Tibial nerve (tissue), 4 donors: Measurements from ENCODE around the gene EEF1AKMT3. TPM values are rescaled to one million over a fixed set of nuclear protein-coding genes. Genes with fewer than 3 reads are reported as not detected.

Experiments used
- DNase-seq, 2 donors: peaks; one replicate each; pipeline ENCODE4 v3.0.0-alpha.2; 2019; ENCODE audit warnings: low spot score in 2 of 2
- H3K27ac ChIP-seq, 4 donors: fragments of 200-600 bp; sonication (generic) in 3 of 4; one replicate each; pipeline ENCODE4 v1.5.1; 2017 to 2019; ENCODE audit warnings: mild to moderate bottlenecking in 1 of 4
- H3K27me3 ChIP-seq, 2 donors: fragments of 200-600 bp; sonication (generic) in 1 of 2; one replicate each; pipeline versions ENCODE4 v1.5.1 to v1.6.0; 2017 to 2019
- H3K36me3 ChIP-seq, 3 donors: fragments of 200-600 bp; sonication (generic); one replicate each; pipeline ENCODE4 v1.5.1; 2018 to 2019
- H3K4me1 ChIP-seq, 4 donors: fragments of 200-600 bp; sonication (generic) in 3 of 4; one replicate each; pipeline ENCODE4 v1.5.1; 2017 to 2019
- H3K4me3 ChIP-seq, 4 donors: fragments of 200-600 bp; sonication (generic) in 3 of 4; one replicate each; pipeline ENCODE4 v1.5.1; 2017 to 2019; ENCODE audit warnings: mild to moderate bottlenecking in 1 of 4, moderate library complexity in 1 of 4
- H3K9me3 ChIP-seq, 4 donors: fragments of 200-600 bp; sonication (generic) in 3 of 4; one replicate each; pipeline ENCODE4 v1.5.1; 2017 to 2019
- EP300 ChIP-seq, 2 donors: sonication (generic); formaldehyde crosslinking; IDR thresholded peaks; one replicate each; pipeline ENCODE4 v1.6.1; 2017; ENCODE audit warnings: antibody characterized with exemption in 2 of 2, mild to moderate bottlenecking in 1 of 2
- POLR2A ChIP-seq, 2 donors: fragments of 450-650 bp; IDR thresholded peaks; one replicate each; pipeline ENCODE4 v1.6.1; 2017; ENCODE audit warnings: antibody characterized with exemption in 2 of 2, mild to moderate bottlenecking in 2 of 2, moderate library complexity in 2 of 2
- WGBS, 2 donors: methylation state at CpG; one replicate each; pipeline ENCODE4 v1.1.5; 2018; 5-methylcytosine and 5-hydroxymethylcytosine counted together
- total RNA-seq, 4 donors: library from RNA; depleted of rRNA; stranded (reverse); fragments of >200 nt; gene quantifications; one replicate each; pipeline ENCODE4 v1.1.0, GENCODE V29; 2016
- TF ChIP-seq, protein P1 (sequence below), 5 experiments: fragments of 200-600 bp in 3 of 5; fragments of 450-650 bp in 2 of 5; sonication (generic) in 3 of 5; IDR thresholded peaks; one replicate each; pipeline ENCODE4 v1.5.1; 2016 to 2019; ENCODE audit warnings: antibody characterized with exemption in 5 of 5, mild to moderate bottlenecking in 3 of 5, moderate library complexity in 2 of 5

Gene EEF1AKMT3
- total RNA-seq, 4 donors from 2014 or later: 8.0 to 16.3 (median 9.6) TPM

GRCh38 chr12:57779736-57780135, 7.3 kb downstream of the EEF1AKMT3 start:
- no peaks in the 10 kb centered on the region for H3K27me3 ChIP-seq
- no peak overlapping the region for H3K27ac ChIP-seq
- TF ChIP-seq, protein P1, sequence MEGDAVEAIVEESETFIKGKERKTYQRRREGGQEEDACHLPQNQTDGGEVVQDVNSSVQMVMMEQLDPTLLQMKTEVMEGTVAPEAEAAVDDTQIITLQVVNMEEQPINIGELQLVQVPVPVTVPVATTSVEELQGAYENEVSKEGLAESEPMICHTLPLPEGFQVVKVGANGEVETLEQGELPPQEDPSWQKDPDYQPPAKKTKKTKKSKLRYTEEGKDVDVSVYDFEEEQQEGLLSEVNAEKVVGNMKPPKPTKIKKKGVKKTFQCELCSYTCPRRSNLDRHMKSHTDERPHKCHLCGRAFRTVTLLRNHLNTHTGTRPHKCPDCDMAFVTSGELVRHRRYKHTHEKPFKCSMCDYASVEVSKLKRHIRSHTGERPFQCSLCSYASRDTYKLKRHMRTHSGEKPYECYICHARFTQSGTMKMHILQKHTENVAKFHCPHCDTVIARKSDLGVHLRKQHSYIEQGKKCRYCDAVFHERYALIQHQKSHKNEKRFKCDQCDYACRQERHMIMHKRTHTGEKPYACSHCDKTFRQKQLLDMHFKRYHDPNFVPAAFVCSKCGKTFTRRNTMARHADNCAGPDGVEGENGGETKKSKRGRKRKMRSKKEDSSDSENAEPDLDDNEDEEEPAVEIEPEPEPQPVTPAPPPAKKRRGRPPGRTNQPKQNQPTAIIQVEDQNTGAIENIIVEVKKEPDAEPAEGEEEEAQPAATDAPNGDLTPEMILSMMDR (IDR thresholded peaks at IDR 0.05): no peak
- TF ChIP-seq POLR2A (IDR thresholded peaks at IDR 0.05): no peak
- no peak for TF ChIP-seq EP300 (IDR thresholded peaks at IDR 0.05)
- WGBS, 2 donors: 38 to 39% methylated on average over 1 of the region's 1 CpG
- DNase-seq: no peak
- H3K9me3 ChIP-seq: no peaks in the 10 kb centered on the region
- H3K4me3 ChIP-seq: no peak overlapping the region
- peaks cover 0 to 23% (median 6%) of the 10 kb centered on the region in 4 donors for H3K4me1 ChIP-seq
- H3K36me3 ChIP-seq: peaks cover 0 to 52% (median 0%) of the 10 kb centered on the region in 3 donors

DNA sequence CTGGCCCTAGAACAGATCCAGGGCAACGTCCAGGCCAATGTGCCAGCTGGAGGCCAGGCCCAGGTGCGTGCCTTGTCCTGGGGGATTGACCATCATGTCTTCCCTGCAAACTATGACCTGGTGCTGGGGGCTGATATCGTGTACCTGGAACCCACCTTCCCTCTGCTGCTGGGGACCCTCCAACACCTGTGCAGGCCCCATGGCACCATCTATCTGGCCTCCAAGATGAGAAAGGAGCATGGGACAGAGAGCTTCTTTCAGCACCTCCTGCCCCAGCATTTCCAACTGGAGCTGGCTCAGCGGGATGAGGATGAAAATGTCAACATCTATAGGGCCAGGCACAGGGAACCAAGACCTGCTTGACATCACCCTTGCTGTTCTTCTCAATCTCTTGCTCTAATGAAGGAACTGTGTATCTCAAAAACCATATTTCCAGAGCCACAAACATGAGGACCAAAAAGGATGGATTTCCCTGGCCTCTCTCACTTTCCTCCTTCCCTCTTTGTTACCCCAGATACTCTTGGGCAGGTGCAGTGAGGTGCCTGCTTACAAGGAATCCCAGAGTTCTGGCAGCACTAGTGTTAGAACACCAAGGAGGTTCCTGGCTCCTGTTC, 8.0 kb downstream of the EEF1AKMT3 start:
- no peak for DNase-seq
- 76 to 84% methylated on average over 4 of the region's 4 CpGs for WGBS, 2 donors
- no peaks in the 10 kb centered on the region for H3K9me3 ChIP-seq
- TF ChIP-seq POLR2A (IDR thresholded peaks at IDR 0.05) (no peak), EP300 (IDR thresholded peaks at IDR 0.05) (no peak)
- TF ChIP-seq, protein P1 (IDR thresholded peaks at IDR 0.05): no peak
- no peak overlapping the region for H3K27ac ChIP-seq
- peaks cover 0 to 53% (median 0%) of the 10 kb centered on the region in 3 donors for H3K36me3 ChIP-seq
- H3K4me1 ChIP-seq: peaks cover 0 to 26% (median 6%) of the 10 kb centered on the region in 4 donors
- H3K27me3 ChIP-seq: no peaks in the 10 kb centered on the region
- no peak overlapping the region for H3K4me3 ChIP-seq

GRCh38 chr12:57781244-57781643, 8.8 kb downstream of the EEF1AKMT3 start:
- Histone ChIP-seq H3K4me3 (no peak overlapping the region), H3K9me3 (no peaks in the 10 kb centered on the region), H3K36me3 (peaks cover 0 to 54% (median 3%) of the 10 kb centered on the region in 3 donors), H3K27ac (peak overlapping the region in 1 of 4 donors; percentile 4), H3K4me1 (peaks cover 0 to 26% (median 6%) of the 10 kb centered on the region in 4 donors), H3K27me3 (no peaks in the 10 kb centered on the region)
- TF ChIP-seq POLR2A (IDR thresholded peaks at IDR 0.05) (no peak), EP300 (IDR thresholded peaks at IDR 0.05) (no peak)
- TF ChIP-seq, protein P1 (IDR thresholded peaks at IDR 0.05): no peak
- no peak for DNase-seq
- WGBS, 2 donors: 94% methylated on average over 3 of the region's 3 CpGs

GRCh38 chr12:57781801-57782200, 9.4 kb downstream of the EEF1AKMT3 start:
- WGBS, 2 donors: 55 to 70% methylated on average over 2 of the region's 2 CpGs
- no peak overlapping the region for H3K4me3 ChIP-seq
- peak overlapping the region in 1 of 4 donors; percentile 4 for H3K27ac ChIP-seq
- H3K4me1 ChIP-seq: peaks cover 0 to 26% (median 6%) of the 10 kb centered on the region in 4 donors
- TF ChIP-seq POLR2A (IDR thresholded peaks at IDR 0.05): no peak
- no peaks in the 10 kb centered on the region for H3K27me3 ChIP-seq
- peaks cover 0 to 55% (median 3%) of the 10 kb centered on the region in 3 donors for H3K36me3 ChIP-seq
- H3K9me3 ChIP-seq: no peaks in the 10 kb centered on the region
- no peak for DNase-seq

DNA sequence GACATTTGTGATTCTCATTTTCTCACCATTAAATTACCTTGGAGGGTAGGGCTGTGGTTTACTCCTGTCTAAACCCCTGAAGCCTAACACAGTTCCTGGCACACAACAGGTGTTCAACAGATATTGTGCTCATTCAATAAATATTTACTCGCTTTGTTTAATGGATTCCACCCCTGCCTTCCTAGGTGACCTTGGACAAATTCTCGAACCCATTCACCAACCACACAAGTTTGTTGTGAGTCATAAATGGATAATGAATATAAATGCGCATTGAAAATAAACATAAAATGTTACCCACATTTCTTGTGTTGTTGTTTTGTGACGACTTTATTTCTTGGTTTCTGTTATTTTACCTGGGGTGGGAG, 9.8 kb downstream of the EEF1AKMT3 start:
- WGBS, 2 donors: 24% methylated on average over 4 of the region's 4 CpGs
- Histone ChIP-seq H3K9me3 (no peaks in the 10 kb centered on the region), H3K36me3 (peaks cover 0 to 55% (median 3%) of the 10 kb centered on the region in 3 donors), H3K27me3 (no peaks in the 10 kb centered on the region), H3K4me3 (peak overlapping the region; percentile 73 to 96 (median 82)), H3K27ac (peak overlapping the region in 1 of 4 donors; percentile 81), H3K4me1 (peaks cover 0 to 26% (median 6%) of the 10 kb centered on the region in 4 donors)
- TF ChIP-seq EP300 (IDR thresholded peaks at IDR 0.05) (no peak), POLR2A (IDR thresholded peaks at IDR 0.05) (no peak)
- TF ChIP-seq, protein P1 (IDR thresholded peaks at IDR 0.05): no peak
- no peak for DNase-seq
